DMS53 treated with DMSO at 0.1 percent for 48 hours (cell line): Measurements from ENCODE around the gene NDOR1.
A peak's percentile ranks its signal among the peaks of the same experiment; 100 is the strongest.
"Not testable (repeated sequence)": the region's sequence is repeated elsewhere in the genome, so short reads cannot be mapped to it uniquely, and the experiment has no call there.

Experiments used
- DNase-seq: peaks from one replicate; lab custom pipeline; 2025; ENCODE audit not compliant: unreplicated experiment; lab: John Stamatoyannopoulos, UW

Gene NDOR1

GRCh38 chr9:137242269-137243203 lies 37.0 kb downstream of the NDOR1 start:
- no peak for DNase-seq

- not testable (repeated sequence) for DNase-seq
These were observed 37.7 kb downstream of the NDOR1 start for GRCh38 chr9:137243266-137243625.

GRCh38 chr9:137243626-137244485 lies 38.4 kb downstream of the NDOR1 start:
- DNase-seq, result no peak

- DNase-seq, result no peak
These were observed 39.3 kb downstream of the NDOR1 start for GRCh38 chr9:137244486-137245449.

- no peak for DNase-seq
These were observed 40.2 kb downstream of the NDOR1 start for GRCh38 chr9:137245450-137246421.

- DNase-seq, result no peak
These were observed 41.8 kb downstream of the NDOR1 start for GRCh38 chr9:137247135-137247915.

GRCh38 chr9:137247916-137248175 lies 42.3 kb downstream of the NDOR1 start:
- DNase-seq, result no peak

- DNase-seq, result no peak
These were observed 45.1 kb downstream of the NDOR1 start for GRCh38 chr9:137250329-137251193.

GRCh38 chr9:137251194-137251461 lies 45.6 kb downstream of the NDOR1 start, which contains the start of gene STPG3:
STPG3 (plus strand) TSS chr9:137251286; CDS start chr9:137251287, 1 bp downstream.
- DNase-seq, result no peak

- DNase-seq, result no peak
These were observed 46.2 kb downstream of the NDOR1 start for GRCh38 chr9:137251490-137252268.

GRCh38 chr9:137252555-137253506 lies 47.3 kb downstream of the NDOR1 start:
- no peak for DNase-seq

GRCh38 chr9:137253717-137254623 lies 48.5 kb downstream of the NDOR1 start:
- DNase-seq, result no peak

- peak; percentile 68 for DNase-seq
These were observed 49.3 kb downstream of the NDOR1 start, which contains the start of gene NELFB for GRCh38 chr9:137254624-137255447. NELFB (plus strand) TSS chr9:137255327.

GRCh38 chr9:137255448-137256114 lies 50.1 kb downstream of the NDOR1 start:
- DNase-seq, result no peak
